ENCODE data around the gene RBP3. TPM values are rescaled to one million over a fixed set of nuclear protein-coding genes. Genes with fewer than 3 reads are reported as not detected.
A peak's percentile ranks its signal among the peaks of the same experiment; 100 is the strongest.

The RBP3 gene
- total RNA-seq, 1 experiment from 2014 or later, result not detected

- Mint-ChIP-seq H3K4me1 (ENCODE audit: low read depth, unreplicated experiment) (peaks cover 6% of the 10 kb centered on the region), H3K27ac (ENCODE audit: unreplicated experiment) (no peak overlapping the region), H3K9me3 (ENCODE audit: unreplicated experiment) (peaks cover 8% of the 10 kb centered on the region), H3K36me3 (ENCODE audit: insufficient read depth, unreplicated experiment) (no peaks in the 10 kb centered on the region), H3K4me3 (ENCODE audit: unreplicated experiment) (no peak overlapping the region), H3K27me3 (ENCODE audit: insufficient read depth, unreplicated experiment) (peaks cover 17% of the 10 kb centered on the region)
- no peak for DNase-seq
- POLR2A ChIA-PET, result no interaction called here
- Histone ChIP-seq H3K27me3 (replicated peaks; ENCODE audit: control insufficient read depth, insufficient read depth, low read length) (no peaks in the 10 kb centered on the region), H3K4me3 (ENCODE audit: low read depth, low read length) (no peak overlapping the region), H3K36me3 (ENCODE audit: control insufficient read depth, insufficient read depth, low read length) (no peaks in the 10 kb centered on the region), H3K9me3 (0 out of 2 replicates have a peak, but pooled peaks cover 3% of the 10 kb centered on the region), H3K4me1 (no peaks in the 10 kb centered on the region)
- TF ChIP-seq, protein P1, sequence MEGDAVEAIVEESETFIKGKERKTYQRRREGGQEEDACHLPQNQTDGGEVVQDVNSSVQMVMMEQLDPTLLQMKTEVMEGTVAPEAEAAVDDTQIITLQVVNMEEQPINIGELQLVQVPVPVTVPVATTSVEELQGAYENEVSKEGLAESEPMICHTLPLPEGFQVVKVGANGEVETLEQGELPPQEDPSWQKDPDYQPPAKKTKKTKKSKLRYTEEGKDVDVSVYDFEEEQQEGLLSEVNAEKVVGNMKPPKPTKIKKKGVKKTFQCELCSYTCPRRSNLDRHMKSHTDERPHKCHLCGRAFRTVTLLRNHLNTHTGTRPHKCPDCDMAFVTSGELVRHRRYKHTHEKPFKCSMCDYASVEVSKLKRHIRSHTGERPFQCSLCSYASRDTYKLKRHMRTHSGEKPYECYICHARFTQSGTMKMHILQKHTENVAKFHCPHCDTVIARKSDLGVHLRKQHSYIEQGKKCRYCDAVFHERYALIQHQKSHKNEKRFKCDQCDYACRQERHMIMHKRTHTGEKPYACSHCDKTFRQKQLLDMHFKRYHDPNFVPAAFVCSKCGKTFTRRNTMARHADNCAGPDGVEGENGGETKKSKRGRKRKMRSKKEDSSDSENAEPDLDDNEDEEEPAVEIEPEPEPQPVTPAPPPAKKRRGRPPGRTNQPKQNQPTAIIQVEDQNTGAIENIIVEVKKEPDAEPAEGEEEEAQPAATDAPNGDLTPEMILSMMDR (IDR thresholded peaks at IDR 0.05; ENCODE audit: insufficient read depth in 1 of 2, low read depth in 1 of 2, low read length in 1 of 2, severe bottlenecking in 1 of 2, unreplicated experiment in 1 of 2), result no peak
- no TSS peak for BruUV-seq (replicated peaks)
- intact Hi-C loops (cut with micrococcal nuclease; ENCODE audit: unreplicated experiment), result no loop called here
- CTCF ChIA-PET, result no interaction called here
Observed at GRCh38 chr10:47319784-47320183, 28.4 kb upstream of the RBP3 start.

DNA sequence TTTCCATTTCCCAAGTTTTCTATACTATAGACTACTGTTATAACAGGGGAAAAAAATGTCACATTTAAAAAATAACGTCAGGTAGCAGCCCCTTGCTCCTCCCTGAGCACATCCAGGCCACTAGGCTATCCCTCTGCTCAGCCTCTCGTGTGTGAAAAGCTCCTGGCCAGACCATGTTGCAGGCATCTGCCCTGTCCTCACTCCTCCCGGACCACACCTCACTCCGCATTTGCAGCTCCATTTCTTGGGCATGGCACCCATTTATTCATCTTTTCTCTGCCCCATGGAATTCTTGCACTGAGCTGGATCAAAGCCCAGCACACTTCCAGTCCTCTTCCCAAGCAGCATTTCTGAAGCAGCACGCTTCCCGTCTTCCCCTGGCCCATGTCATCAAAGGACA is 27.4 kb upstream of the RBP3 start:
- DNase-seq, result no peak
- Mint-ChIP-seq H3K4me1 (ENCODE audit: low read depth, unreplicated experiment) (peaks cover 6% of the 10 kb centered on the region), H3K4me3 (ENCODE audit: unreplicated experiment) (no peak overlapping the region), H3K36me3 (ENCODE audit: insufficient read depth, unreplicated experiment) (no peaks in the 10 kb centered on the region), H3K27ac (ENCODE audit: unreplicated experiment) (no peak overlapping the region), H3K9me3 (ENCODE audit: unreplicated experiment) (peaks cover 8% of the 10 kb centered on the region), H3K27me3 (ENCODE audit: insufficient read depth, unreplicated experiment) (peaks cover 22% of the 10 kb centered on the region)
- Histone ChIP-seq H3K36me3 (ENCODE audit: control insufficient read depth, insufficient read depth, low read length) (no peaks in the 10 kb centered on the region), H3K9me3 (0 out of 2 replicates have a peak, but pooled peaks cover 3% of the 10 kb centered on the region), H3K27me3 (replicated peaks; ENCODE audit: control insufficient read depth, insufficient read depth, low read length) (no peaks in the 10 kb centered on the region), H3K4me1 (no peaks in the 10 kb centered on the region), H3K4me3 (ENCODE audit: low read depth, low read length) (no peak overlapping the region)
- ChIA-PET CTCF (no interaction called here), POLR2A (no interaction called here)
- intact Hi-C loops (cut with micrococcal nuclease; ENCODE audit: unreplicated experiment), result no loop called here
- BruUV-seq (replicated peaks), result no TSS peak
- TF ChIP-seq, protein P1 (IDR thresholded peaks at IDR 0.05; ENCODE audit: insufficient read depth in 1 of 2, low read depth in 1 of 2, low read length in 1 of 2, severe bottlenecking in 1 of 2, unreplicated experiment in 1 of 2), result no peak

DNA sequence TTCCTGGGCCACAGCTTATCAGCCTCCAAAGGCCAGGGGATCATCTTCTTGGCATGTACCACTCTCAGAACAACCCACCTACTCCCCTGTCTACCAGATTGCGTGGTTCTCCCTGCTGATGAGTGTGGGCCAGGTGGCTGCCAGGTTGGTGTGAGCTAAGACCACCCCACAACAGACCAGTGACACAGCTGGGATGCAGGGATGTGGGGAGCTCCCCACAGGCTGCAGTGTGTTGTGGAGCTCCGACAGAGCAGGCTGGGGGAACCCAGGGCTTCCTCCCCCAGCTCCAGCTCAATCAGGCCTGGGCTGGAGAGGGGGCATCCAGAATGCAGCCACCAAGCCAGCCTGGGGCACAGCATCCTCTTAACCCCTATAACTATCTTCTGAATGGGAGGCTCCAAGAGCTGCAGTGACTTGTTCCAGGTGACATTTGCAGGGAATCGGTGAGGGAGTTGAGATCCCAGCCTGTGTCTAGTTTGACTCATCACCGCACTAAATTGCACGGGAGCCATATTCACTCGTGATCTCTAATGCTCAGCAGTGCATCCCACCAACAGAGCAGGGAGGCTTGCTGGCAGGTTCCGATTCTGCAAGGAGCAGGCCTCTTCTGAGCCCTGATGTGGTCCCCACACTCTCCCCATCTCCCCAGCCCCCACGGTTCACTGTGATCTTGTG is 26.5 kb upstream of the RBP3 start:
- peaks cover 6% of the 10 kb centered on the region for H3K4me1 Mint-ChIP-seq (ENCODE audit: low read depth, unreplicated experiment)
- POLR2A ChIA-PET, result interaction anchor here (0.6 kb wide), 1 partner anchor 11 kb away, joined by 4 read pairs; no protein-coding TSS in a partner anchor
- BruUV-seq (replicated peaks), result no TSS peak
- peak in 1 of 2 experiments; percentile 13 for DNase-seq
- no peak overlapping the region for H3K4me3 ChIP-seq (ENCODE audit: low read depth, low read length)
- no peaks in the 10 kb centered on the region for H3K36me3 Mint-ChIP-seq (ENCODE audit: insufficient read depth, unreplicated experiment)
- 0 out of 2 replicates have a peak, but pooled peaks cover 3% of the 10 kb centered on the region for H3K9me3 ChIP-seq
- H3K4me1 ChIP-seq, result no peaks in the 10 kb centered on the region
- intact Hi-C loops (cut with micrococcal nuclease; ENCODE audit: unreplicated experiment), result no loop called here
- peaks cover 22% of the 10 kb centered on the region for H3K27me3 Mint-ChIP-seq (ENCODE audit: insufficient read depth, unreplicated experiment)
- H3K4me3 Mint-ChIP-seq (ENCODE audit: unreplicated experiment), result no peak overlapping the region
- CTCF ChIA-PET, result interaction anchor here (2.5 kb wide), 1 partner anchor 10 kb away, joined by 10 read pairs; no protein-coding TSS in a partner anchor
- no peak overlapping the region for H3K27ac Mint-ChIP-seq (ENCODE audit: unreplicated experiment)
- TF ChIP-seq, protein P1 (IDR thresholded peaks at IDR 0.05; ENCODE audit: insufficient read depth in 1 of 2, low read depth in 1 of 2, low read length in 1 of 2, severe bottlenecking in 1 of 2, unreplicated experiment in 1 of 2), result no peak
- H3K9me3 Mint-ChIP-seq (ENCODE audit: unreplicated experiment), result peaks cover 8% of the 10 kb centered on the region
- H3K36me3 ChIP-seq (ENCODE audit: control insufficient read depth, insufficient read depth, low read length), result no peaks in the 10 kb centered on the region
- H3K27me3 ChIP-seq (replicated peaks; ENCODE audit: control insufficient read depth, insufficient read depth, low read length), result no peaks in the 10 kb centered on the region

Data from Caco-2 (cell line).